K562 (cell line): ENCODE measurements around the gene BCAR3. TPM values are rescaled to one million over a fixed set of nuclear protein-coding genes. Genes with fewer than 3 reads are reported as not detected.
A peak's percentile ranks its signal among the peaks of the same experiment; 100 is the strongest.

Source experiments
- CREM ChIP-seq: IDR thresholded peaks from 2 replicates; pipeline ENCODE4 v1.6.1; 2014; ENCODE audit warnings: antibody characterized with exemption, low read depth
- HLTF ChIP-seq: fragments of 450-650 bp; IDR thresholded peaks from 2 replicates; pipeline ENCODE4 v1.6.1; 2016
- NFYB ChIP-seq: IDR thresholded peaks from 2 replicates; pipeline ENCODE4 v1.6.1; 2011; ENCODE audit warnings: mild to moderate bottlenecking, moderate library complexity; ENCODE audit not compliant: insufficient read length; ENCODE audit errors: extremely low read depth
- PHB ChIP-seq: fragments of 250-450 bp; sonication (Bioruptor Pico); IDR thresholded peaks from 2 replicates; pipeline ENCODE4 v1.5.0; 2021
- SIN3A ChIP-seq, 2 experiments: fragments of 150-350 bp in 1 of 2; IDR thresholded peaks; 2 replicates each; pipeline ENCODE4 v1.6.1; 2011 to 2016; ENCODE audit warnings: borderline replicate concordance in 2 of 2, low read depth in 2 of 2, low read length in 2 of 2, mild to moderate bottlenecking in 2 of 2, moderate library complexity in 2 of 2; ENCODE audit not compliant: control insufficient read depth in 1 of 2
- TAL1 ChIP-seq: fragments of 450-650 bp; IDR thresholded peaks from 2 replicates; pipeline ENCODE4 v1.6.1; 2016; ENCODE audit warnings: mild to moderate bottlenecking
- ZNF282 ChIP-seq: sonication (generic); formaldehyde crosslinking; IDR thresholded peaks from 2 replicates; pipeline ENCODE4 v1.8.1; 2023; ENCODE audit warnings: missing genetic modification reagents
- ZNF311 ChIP-seq: fragments of 250-450 bp; sonication (Bioruptor Pico); IDR thresholded peaks from 2 replicates; pipeline ENCODE4 v1.4.0; 2020; ENCODE audit warnings: mild to moderate bottlenecking, moderate library complexity
- ZNF41 ChIP-seq: fragments of 250-450 bp; sonication (Bioruptor Pico); conservative IDR thresholded peaks from 2 replicates; pipeline ENCODE4 v1.4.0; 2020; ENCODE audit warnings: mild to moderate bottlenecking
- ZNF77 ChIP-seq: fragments of 250-450 bp; sonication (Bioruptor Pico); IDR thresholded peaks from 2 replicates; pipeline ENCODE4 v1.5.0; 2020
- polyA plus RNA-seq, 8 experiments: library from polyadenylated mRNA; depleted of rRNA in 4 of 8; stranded (reverse) in 5 of 8; unstranded in 3 of 8; fragments of >200 nt; fragmentation: Nextera tagmentation in 2 of 8; fragmentation: Illumina TruSeq in 1 of 8; extraction: Ambion mirVana in 2 of 8; extraction: Trizol in 1 of 8; gene quantifications; 2 replicates each; pipeline versions ENCODE4 v1.2.1 to v1.2.3, GENCODE V29; 2011 to 2014; ENCODE audit warnings: inconsistent platforms in 1 of 8, missing spikeins in 1 of 8
- total RNA-seq, 7 experiments: library from RNA; depleted of rRNA in 6 of 7; stranded (reverse); fragments of >200 nt in 6 of 7; fragmentation: Illumina TruSeq in 2 of 7; extraction: Trizol in 2 of 7; gene quantifications; 2 replicates each; pipeline versions ENCODE4 v1.2.1 to v1.2.3, GENCODE V29; 2011 to 2021; ENCODE audit warnings: low replicate concordance in 1 of 7
- TF ChIP-seq, protein P1 (sequence below), 2 experiments: fragments of 450-650 bp in 1 of 2; sonication (generic) in 1 of 2; formaldehyde crosslinking in 1 of 2; IDR thresholded peaks; 2 replicates each; pipeline versions ENCODE4 v1.7.1 to v1.9.0; 2016 to 2022; ENCODE audit warnings: inconsistent platforms in 1 of 2, mild to moderate bottlenecking in 1 of 2, missing genetic modification reagents in 1 of 2
- TF ChIP-seq, protein P2 (sequence below): fragments of 250-450 bp; sonication (Bioruptor Pico); IDR thresholded peaks from 2 replicates; pipeline ENCODE4 v1.8.0; 2021; ENCODE audit warnings: mild to moderate bottlenecking, moderate library complexity
- TF ChIP-seq, protein P3 (sequence below): fragments of 250-450 bp; sonication (Bioruptor Pico); IDR thresholded peaks from 2 replicates; pipeline ENCODE4 v1.8.0; 2021; ENCODE audit warnings: moderate library complexity, mild to moderate bottlenecking, inconsistent platforms
- TF ChIP-seq, protein P4 (sequence below): sonication (generic); IDR thresholded peaks from 2 replicates; pipeline ENCODE4 v1.6.1; 2016

The BCAR3 gene
- total and polyA plus RNA-seq, 9 of the 15 experiments (the other 6 are each of a cell fraction or from before 2014, with no cell fraction given) = 1.8 to 6.3 (median 3.8) TPM

DNA sequence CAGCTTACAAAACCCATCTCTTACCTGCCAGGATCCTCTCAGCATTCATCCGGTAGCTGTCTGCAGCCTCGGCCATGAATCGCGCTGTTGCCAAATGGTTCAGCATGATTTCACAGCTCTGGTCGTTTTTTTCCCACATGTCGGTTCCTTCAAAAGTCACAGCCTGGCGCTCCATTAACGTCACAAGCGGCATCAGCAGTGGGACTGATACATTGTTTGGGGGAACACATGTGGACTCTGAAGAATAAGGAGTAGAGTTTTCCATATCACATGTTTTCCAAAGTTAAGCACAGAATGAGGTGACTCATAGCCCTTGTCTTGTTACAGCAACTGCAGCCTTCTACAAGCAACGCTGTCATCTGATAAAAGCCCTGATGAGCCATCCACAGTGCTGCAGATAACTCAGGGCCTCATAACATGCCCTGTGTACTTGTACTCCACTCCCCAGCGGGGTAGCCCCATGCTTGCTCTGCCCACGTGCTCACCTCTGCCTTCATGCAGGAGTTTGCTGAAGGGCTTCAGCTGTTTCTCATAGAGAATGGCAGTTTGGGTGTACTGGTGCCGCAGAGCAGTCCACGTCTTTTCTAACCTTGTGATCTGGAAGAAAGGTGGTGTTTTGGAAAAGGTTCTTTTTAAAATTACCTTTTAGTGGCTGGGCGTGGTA lies 114.2 kb downstream of the BCAR3 start (continued):
- TF ChIP-seq SIN3A (IDR thresholded peaks at IDR 0.05; ENCODE audit: borderline replicate concordance in 2 of 2, control insufficient read depth in 1 of 2, low read depth in 2 of 2, low read length in 2 of 2) (no peak; a peak in 1 of 4 replicates), PHB (CRISPR knock-in tag) (no peak), CREM (peak; percentile 94), ZNF311 (CRISPR knock-in tag) (peak; percentile 60; the same call in 1 of the 2 replicates), TAL1 (peak; percentile 85), ZNF282 (no peak), ZNF41 (CRISPR knock-in tag) (no peak), ZNF77 (CRISPR knock-in tag) (no peak), HLTF (0 out of 2 replicates have a peak, but pooled peaks have one; percentile 16), NFYB (no peak)
- TF ChIP-seq, protein P1, sequence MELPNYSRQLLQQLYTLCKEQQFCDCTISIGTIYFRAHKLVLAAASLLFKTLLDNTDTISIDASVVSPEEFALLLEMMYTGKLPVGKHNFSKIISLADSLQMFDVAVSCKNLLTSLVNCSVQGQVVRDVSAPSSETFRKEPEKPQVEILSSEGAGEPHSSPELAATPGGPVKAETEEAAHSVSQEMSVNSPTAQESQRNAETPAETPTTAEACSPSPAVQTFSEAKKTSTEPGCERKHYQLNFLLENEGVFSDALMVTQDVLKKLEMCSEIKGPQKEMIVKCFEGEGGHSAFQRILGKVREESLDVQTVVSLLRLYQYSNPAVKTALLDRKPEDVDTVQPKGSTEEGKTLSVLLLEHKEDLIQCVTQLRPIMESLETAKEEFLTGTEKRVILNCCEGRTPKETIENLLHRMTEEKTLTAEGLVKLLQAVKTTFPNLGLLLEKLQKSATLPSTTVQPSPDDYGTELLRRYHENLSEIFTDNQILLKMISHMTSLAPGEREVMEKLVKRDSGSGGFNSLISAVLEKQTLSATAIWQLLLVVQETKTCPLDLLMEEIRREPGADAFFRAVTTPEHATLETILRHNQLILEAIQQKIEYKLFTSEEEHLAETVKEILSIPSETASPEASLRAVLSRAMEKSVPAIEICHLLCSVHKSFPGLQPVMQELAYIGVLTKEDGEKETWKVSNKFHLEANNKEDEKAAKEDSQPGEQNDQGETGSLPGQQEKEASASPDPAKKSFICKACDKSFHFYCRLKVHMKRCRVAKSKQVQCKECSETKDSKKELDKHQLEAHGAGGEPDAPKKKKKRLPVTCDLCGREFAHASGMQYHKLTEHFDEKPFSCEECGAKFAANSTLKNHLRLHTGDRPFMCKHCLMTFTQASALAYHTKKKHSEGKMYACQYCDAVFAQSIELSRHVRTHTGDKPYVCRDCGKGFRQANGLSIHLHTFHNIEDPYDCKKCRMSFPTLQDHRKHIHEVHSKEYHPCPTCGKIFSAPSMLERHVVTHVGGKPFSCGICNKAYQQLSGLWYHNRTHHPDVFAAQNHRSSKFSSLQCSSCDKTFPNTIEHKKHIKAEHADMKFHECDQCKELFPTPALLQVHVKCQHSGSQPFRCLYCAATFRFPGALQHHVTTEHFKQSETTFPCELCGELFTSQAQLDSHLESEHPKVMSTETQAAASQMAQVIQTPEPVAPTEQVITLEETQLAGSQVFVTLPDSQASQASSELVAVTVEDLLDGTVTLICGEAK (IDR thresholded peaks at IDR 0.05) = no peak
- TF ChIP-seq, protein P1 (CRISPR knock-in tag; IDR thresholded peaks at IDR 0.05) = no peak
- TF ChIP-seq, protein P2, sequence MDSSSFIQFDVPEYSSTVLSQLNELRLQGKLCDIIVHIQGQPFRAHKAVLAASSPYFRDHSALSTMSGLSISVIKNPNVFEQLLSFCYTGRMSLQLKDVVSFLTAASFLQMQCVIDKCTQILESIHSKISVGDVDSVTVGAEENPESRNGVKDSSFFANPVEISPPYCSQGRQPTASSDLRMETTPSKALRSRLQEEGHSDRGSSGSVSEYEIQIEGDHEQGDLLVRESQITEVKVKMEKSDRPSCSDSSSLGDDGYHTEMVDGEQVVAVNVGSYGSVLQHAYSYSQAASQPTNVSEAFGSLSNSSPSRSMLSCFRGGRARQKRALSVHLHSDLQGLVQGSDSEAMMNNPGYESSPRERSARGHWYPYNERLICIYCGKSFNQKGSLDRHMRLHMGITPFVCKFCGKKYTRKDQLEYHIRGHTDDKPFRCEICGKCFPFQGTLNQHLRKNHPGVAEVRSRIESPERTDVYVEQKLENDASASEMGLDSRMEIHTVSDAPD (CRISPR knock-in tag) = no peak
- TF ChIP-seq, protein P3, sequence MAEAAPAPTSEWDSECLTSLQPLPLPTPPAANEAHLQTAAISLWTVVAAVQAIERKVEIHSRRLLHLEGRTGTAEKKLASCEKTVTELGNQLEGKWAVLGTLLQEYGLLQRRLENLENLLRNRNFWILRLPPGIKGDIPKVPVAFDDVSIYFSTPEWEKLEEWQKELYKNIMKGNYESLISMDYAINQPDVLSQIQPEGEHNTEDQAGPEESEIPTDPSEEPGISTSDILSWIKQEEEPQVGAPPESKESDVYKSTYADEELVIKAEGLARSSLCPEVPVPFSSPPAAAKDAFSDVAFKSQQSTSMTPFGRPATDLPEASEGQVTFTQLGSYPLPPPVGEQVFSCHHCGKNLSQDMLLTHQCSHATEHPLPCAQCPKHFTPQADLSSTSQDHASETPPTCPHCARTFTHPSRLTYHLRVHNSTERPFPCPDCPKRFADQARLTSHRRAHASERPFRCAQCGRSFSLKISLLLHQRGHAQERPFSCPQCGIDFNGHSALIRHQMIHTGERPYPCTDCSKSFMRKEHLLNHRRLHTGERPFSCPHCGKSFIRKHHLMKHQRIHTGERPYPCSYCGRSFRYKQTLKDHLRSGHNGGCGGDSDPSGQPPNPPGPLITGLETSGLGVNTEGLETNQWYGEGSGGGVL (CRISPR knock-in tag) = no peak
- TF ChIP-seq, protein P4, sequence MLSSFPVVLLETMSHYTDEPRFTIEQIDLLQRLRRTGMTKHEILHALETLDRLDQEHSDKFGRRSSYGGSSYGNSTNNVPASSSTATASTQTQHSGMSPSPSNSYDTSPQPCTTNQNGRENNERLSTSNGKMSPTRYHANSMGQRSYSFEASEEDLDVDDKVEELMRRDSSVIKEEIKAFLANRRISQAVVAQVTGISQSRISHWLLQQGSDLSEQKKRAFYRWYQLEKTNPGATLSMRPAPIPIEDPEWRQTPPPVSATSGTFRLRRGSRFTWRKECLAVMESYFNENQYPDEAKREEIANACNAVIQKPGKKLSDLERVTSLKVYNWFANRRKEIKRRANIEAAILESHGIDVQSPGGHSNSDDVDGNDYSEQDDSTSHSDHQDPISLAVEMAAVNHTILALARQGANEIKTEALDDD = peak; percentile 58; the same call in 1 of the 2 replicates
